ENCODE results near the gene FBXW11.

The FBXW11 gene

DNA sequence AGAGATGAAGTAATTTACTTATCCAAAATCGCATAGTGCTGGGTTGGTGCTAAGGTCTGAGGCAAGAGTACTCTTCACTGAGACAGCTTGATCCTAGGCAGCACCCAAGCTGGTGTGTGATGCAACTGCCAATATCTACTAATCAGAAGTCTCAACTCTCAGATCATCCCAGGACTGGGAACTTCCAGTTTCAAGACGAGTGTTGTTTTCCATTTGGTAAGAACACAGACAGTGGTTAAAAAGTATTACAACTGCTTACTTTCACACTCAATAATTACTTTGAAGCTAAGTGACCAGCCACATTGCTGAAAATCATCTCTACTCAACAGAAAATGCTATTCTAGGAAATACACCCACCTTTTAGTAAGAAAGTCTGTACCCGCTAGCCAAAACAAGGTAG, 45.3 kb downstream of the FBXW11 start:
- Histone ChIP-seq H3K9ac (ENCODE audit: low read depth, low read length, poor library complexity, severe bottlenecking) (no peak overlapping the region), H3K27me3 (ENCODE audit: insufficient read depth, low read length, poor library complexity, severe bottlenecking) (no peaks in the 10 kb centered on the region), H4K20me1 (ENCODE audit: insufficient read depth, low read length, poor library complexity, severe bottlenecking) (peaks cover 20% of the 10 kb centered on the region), H3F3A (ENCODE audit: low read depth) (no peaks in the 10 kb centered on the region), H3K4me3 (ENCODE audit: low read length, poor library complexity, severe bottlenecking) (no peak overlapping the region), H3K4me1 (ENCODE audit: insufficient read depth, low read length, poor library complexity, severe bottlenecking) (peaks cover 13% of the 10 kb centered on the region), H2AFZ (ENCODE audit: low read length) (no peak overlapping the region), H3K36me3 (ENCODE audit: insufficient read depth, low read length) (no peaks in the 10 kb centered on the region), H3K9me2 (replicated peaks; ENCODE audit: low read depth, low read length) (no peaks in the 10 kb centered on the region), H3K9me3 (ENCODE audit: insufficient read depth, low read depth, low read length) (no peaks in the 10 kb centered on the region), H3K4me2 (ENCODE audit: low read depth, low read length, poor library complexity, severe bottlenecking) (no peak overlapping the region), H3K79me2 (ENCODE audit: insufficient read depth, low read length) (peaks cover 92% of the 10 kb centered on the region)
- no peak for TF ChIP-seq EZH2phosphoT487 (IDR thresholded peaks at IDR 0.05; ENCODE audit: borderline replicate concordance)
- TF ChIP-seq CTCF (conservative IDR thresholded peaks at IDR 0.05; ENCODE audit: low read length) = no peak

DNA sequence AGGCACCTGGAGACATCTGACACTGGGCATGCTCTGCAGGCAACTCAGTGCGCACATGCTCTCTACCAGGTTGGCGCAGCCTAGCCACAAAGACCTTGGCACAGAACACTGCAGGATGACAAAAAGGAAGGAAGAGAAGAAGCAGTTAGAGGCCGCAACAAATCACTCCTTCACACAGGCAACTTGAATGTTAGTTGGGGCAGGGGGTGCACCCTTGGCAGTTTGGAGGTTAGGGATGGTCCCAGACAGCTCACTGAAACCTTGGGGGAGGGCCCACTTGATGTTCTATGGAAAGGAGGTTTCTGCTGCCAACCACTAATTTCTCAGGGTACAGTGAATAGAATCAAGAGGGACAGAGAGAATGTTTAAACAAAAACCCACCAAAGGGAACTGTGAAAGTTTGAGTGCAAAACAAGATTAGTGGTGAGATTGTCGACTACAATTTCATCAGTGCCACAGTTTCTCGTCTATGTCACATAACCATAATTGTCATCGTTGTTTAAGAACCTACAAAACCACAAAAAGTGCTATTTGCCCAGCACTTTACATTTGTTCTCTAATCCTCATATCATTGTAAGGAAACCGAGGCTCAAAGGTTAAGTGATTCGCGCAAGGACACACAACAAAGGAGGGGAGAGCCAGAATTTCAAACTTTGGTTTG, 48.7 kb downstream of the FBXW11 start:
- Histone ChIP-seq H3K79me2 (ENCODE audit: insufficient read depth, low read length) (peaks cover 94% of the 10 kb centered on the region), H3F3A (ENCODE audit: low read depth) (no peaks in the 10 kb centered on the region), H3K4me1 (ENCODE audit: insufficient read depth, low read length, poor library complexity, severe bottlenecking) (peaks cover 8% of the 10 kb centered on the region), H3K9ac (ENCODE audit: low read depth, low read length, poor library complexity, severe bottlenecking) (no peak overlapping the region), H3K27me3 (ENCODE audit: insufficient read depth, low read length, poor library complexity, severe bottlenecking) (no peaks in the 10 kb centered on the region), H3K4me3 (ENCODE audit: low read length, poor library complexity, severe bottlenecking) (no peak overlapping the region), H3K9me3 (ENCODE audit: insufficient read depth, low read depth, low read length) (no peaks in the 10 kb centered on the region), H3K4me2 (ENCODE audit: low read depth, low read length, poor library complexity, severe bottlenecking) (no peak overlapping the region), H2AFZ (ENCODE audit: low read length) (no peak overlapping the region), H4K20me1 (ENCODE audit: insufficient read depth, low read length, poor library complexity, severe bottlenecking) (peaks cover 11% of the 10 kb centered on the region), H3K36me3 (ENCODE audit: insufficient read depth, low read length) (no peaks in the 10 kb centered on the region), H3K9me2 (replicated peaks; ENCODE audit: low read depth, low read length) (no peaks in the 10 kb centered on the region)
- TF ChIP-seq CTCF (conservative IDR thresholded peaks at IDR 0.05; ENCODE audit: low read length) = no peak
- no peak for TF ChIP-seq EZH2phosphoT487 (IDR thresholded peaks at IDR 0.05; ENCODE audit: borderline replicate concordance)

- peaks cover 9% of the 10 kb centered on the region for H4K20me1 ChIP-seq (ENCODE audit: insufficient read depth, low read length, poor library complexity, severe bottlenecking)
- H3K9ac ChIP-seq (ENCODE audit: low read depth, low read length, poor library complexity, severe bottlenecking) = no peak overlapping the region
- H3K36me3 ChIP-seq (ENCODE audit: insufficient read depth, low read length) = no peaks in the 10 kb centered on the region
- no peaks in the 10 kb centered on the region for H3K9me2 ChIP-seq (replicated peaks; ENCODE audit: low read depth, low read length)
- no peak overlapping the region for H2AFZ ChIP-seq (ENCODE audit: low read length)
- no peaks in the 10 kb centered on the region for H3F3A ChIP-seq (ENCODE audit: low read depth)
- no peak overlapping the region for H3K4me2 ChIP-seq (ENCODE audit: low read depth, low read length, poor library complexity, severe bottlenecking)
- H3K79me2 ChIP-seq (ENCODE audit: insufficient read depth, low read length) = peaks cover 89% of the 10 kb centered on the region
- H3K9me3 ChIP-seq (ENCODE audit: insufficient read depth, low read depth, low read length) = no peaks in the 10 kb centered on the region
- H3K4me3 ChIP-seq (ENCODE audit: low read length, poor library complexity, severe bottlenecking) = no peak overlapping the region
- TF ChIP-seq CTCF (conservative IDR thresholded peaks at IDR 0.05; ENCODE audit: low read length) = no peak
- TF ChIP-seq EZH2phosphoT487 (IDR thresholded peaks at IDR 0.05; ENCODE audit: borderline replicate concordance) = no peak
- peaks cover 4% of the 10 kb centered on the region for H3K4me1 ChIP-seq (ENCODE audit: insufficient read depth, low read length, poor library complexity, severe bottlenecking)
- no peaks in the 10 kb centered on the region for H3K27me3 ChIP-seq (ENCODE audit: insufficient read depth, low read length, poor library complexity, severe bottlenecking)
Measured at GRCh38 chr5:171956887-171957495, 49.4 kb downstream of the FBXW11 start.

Measured in Loucy (cell line).